ENCODE data around the gene ARFIP1.

ARFIP1 gene

GRCh38 chr4:152957437-152958171 lies 177.8 kb downstream of the ARFIP1 start:
- TF ChIP-seq, protein P1, sequence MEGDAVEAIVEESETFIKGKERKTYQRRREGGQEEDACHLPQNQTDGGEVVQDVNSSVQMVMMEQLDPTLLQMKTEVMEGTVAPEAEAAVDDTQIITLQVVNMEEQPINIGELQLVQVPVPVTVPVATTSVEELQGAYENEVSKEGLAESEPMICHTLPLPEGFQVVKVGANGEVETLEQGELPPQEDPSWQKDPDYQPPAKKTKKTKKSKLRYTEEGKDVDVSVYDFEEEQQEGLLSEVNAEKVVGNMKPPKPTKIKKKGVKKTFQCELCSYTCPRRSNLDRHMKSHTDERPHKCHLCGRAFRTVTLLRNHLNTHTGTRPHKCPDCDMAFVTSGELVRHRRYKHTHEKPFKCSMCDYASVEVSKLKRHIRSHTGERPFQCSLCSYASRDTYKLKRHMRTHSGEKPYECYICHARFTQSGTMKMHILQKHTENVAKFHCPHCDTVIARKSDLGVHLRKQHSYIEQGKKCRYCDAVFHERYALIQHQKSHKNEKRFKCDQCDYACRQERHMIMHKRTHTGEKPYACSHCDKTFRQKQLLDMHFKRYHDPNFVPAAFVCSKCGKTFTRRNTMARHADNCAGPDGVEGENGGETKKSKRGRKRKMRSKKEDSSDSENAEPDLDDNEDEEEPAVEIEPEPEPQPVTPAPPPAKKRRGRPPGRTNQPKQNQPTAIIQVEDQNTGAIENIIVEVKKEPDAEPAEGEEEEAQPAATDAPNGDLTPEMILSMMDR (IDR thresholded peaks at IDR 0.05; ENCODE audit: low read depth, low read length) = no peak
- H3K4me3 ChIP-seq (ENCODE audit: low read depth, low read length) = no peak overlapping the region
- in situ Hi-C loops (cut with HindIII; ENCODE audit: low sequenced_read_pairs) = no loop called here
- no peak for DNase-seq (ENCODE audit: low read depth, low spot score)

DNA sequence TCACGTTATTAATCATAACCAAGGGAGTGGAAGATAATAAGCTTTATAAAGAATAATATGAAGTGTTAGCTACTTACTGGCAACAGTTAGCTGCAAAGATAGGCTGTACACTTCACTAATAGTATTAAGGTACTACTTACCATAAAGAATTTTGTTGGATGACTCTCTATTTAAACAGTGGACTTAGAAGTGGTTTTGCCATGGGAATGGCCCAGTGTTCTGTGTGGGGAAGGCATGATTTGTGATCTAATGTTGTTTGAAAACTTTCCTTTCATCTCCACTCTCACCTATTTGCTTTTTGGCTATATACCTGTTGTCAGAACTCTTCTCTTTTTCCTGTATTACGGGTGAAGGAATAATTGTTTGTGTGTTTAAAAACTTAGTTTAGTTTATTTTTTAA lies 179.3 kb downstream of the ARFIP1 start:
- TF ChIP-seq, protein P1 (IDR thresholded peaks at IDR 0.05; ENCODE audit: low read depth, low read length) = no peak
- in situ Hi-C loops (cut with HindIII; ENCODE audit: low sequenced_read_pairs) = no loop called here
- no peak overlapping the region for H3K4me3 ChIP-seq (ENCODE audit: low read depth, low read length)
- no peak for DNase-seq (ENCODE audit: low read depth, low spot score)

- TF ChIP-seq, protein P1 (IDR thresholded peaks at IDR 0.05; ENCODE audit: low read depth, low read length) = no peak
- no peak overlapping the region for H3K4me3 ChIP-seq (ENCODE audit: low read depth, low read length)
- in situ Hi-C loops (cut with HindIII; ENCODE audit: low sequenced_read_pairs) = no loop called here
Observed at GRCh38 chr4:152960082-152960481, 180.3 kb downstream of the ARFIP1 start.

DNA sequence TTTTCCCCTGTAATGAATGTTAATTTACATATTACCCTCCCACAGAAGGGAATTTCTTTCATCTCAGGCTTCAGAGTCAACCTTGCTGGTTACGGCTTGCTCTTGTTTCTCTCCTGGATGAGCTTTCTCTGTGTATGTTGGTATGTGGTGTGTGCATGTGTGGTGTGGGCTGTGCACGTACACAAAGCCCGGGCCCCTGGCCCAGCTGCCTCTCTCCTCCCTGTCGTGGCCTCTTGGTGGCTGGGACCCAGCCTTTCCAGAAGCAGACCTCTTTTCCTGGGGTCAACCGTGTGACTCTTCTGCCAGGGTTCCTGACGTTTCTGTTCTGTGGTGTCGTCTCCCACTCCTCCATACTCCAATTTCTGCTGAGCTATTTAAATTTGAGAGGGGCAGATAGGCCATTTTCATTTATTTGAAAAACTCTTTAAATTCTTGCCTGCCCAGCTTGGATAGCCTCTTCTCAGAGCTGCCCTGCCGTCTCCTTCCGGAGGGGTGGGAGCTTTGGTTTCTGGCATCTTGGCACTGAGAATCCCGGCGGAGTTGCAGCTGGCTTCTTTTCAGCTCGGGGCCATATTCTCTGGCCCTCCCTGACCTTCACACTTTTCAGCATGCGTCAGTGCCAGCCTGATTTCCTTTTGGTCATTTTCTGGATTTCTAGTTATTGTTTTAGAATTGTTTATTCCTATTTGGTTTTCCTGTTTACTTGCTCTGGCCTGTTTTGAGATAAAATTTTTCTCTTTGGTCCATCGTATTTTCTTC lies 181.4 kb downstream of the ARFIP1 start:
- in situ Hi-C loops (cut with HindIII; ENCODE audit: low sequenced_read_pairs) = no loop called here
- DNase-seq (ENCODE audit: low read depth, low spot score) = no peak
- TF ChIP-seq, protein P1 (IDR thresholded peaks at IDR 0.05; ENCODE audit: low read depth, low read length) = no peak
- H3K4me3 ChIP-seq (ENCODE audit: low read depth, low read length) = no peak overlapping the region

More at GRCh38 chr4:152960082-152960481, 180.3 kb downstream of the ARFIP1 start:
- DNase-seq (ENCODE audit: low read depth, low spot score) = no peak

DNA sequence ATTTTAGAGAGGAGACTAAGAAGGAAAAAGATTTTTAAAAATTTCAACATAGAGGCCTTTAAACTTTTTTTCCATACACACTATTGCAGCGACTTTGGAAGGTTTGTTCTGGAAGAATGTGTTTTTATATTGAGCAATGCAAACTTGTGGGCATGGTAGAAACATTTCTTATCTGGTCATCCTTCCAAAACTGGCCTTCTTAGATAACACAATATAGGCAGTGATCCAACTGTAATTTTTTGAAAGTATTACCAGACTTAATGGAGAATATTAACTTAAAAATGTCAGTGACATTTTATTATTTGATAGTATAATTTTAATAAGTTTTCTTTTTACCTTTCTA lies 182.0 kb downstream of the ARFIP1 start:
- TF ChIP-seq, protein P1 (IDR thresholded peaks at IDR 0.05; ENCODE audit: low read depth, low read length) = no peak
- no peak for DNase-seq (ENCODE audit: low read depth, low spot score)
- in situ Hi-C loops (cut with HindIII; ENCODE audit: low sequenced_read_pairs) = no loop called here
- H3K4me3 ChIP-seq (ENCODE audit: low read depth, low read length) = no peak overlapping the region
